ES-I3 (cell line): ENCODE results near the gene M1AP.
A peak's percentile ranks its signal among the peaks of the same experiment; 100 is the strongest.

Source experiments
- H3K36me3 ChIP-seq: 2 replicates; pipeline ENCODE4 v1.6.1; 2013; ENCODE audit warnings: mild to moderate bottlenecking, low read length, control low read depth, moderate library complexity; ENCODE audit not compliant: insufficient read depth
- H3K4me1 ChIP-seq: 2 replicates; pipeline ENCODE4 v1.6.1; 2013; ENCODE audit warnings: mild to moderate bottlenecking, control low read depth, low read length; ENCODE audit not compliant: insufficient read depth
- H3K9ac ChIP-seq: 2 replicates; pipeline ENCODE4 v1.6.1; 2013; ENCODE audit warnings: low read depth, mild to moderate bottlenecking, low read length, moderate library complexity
- H3K9me3 ChIP-seq: 2 replicates; pipeline ENCODE4 v1.6.1; 2013; ENCODE audit warnings: mild to moderate bottlenecking, low read length, moderate library complexity; ENCODE audit not compliant: control insufficient read depth, insufficient read depth

M1AP gene

DNA sequence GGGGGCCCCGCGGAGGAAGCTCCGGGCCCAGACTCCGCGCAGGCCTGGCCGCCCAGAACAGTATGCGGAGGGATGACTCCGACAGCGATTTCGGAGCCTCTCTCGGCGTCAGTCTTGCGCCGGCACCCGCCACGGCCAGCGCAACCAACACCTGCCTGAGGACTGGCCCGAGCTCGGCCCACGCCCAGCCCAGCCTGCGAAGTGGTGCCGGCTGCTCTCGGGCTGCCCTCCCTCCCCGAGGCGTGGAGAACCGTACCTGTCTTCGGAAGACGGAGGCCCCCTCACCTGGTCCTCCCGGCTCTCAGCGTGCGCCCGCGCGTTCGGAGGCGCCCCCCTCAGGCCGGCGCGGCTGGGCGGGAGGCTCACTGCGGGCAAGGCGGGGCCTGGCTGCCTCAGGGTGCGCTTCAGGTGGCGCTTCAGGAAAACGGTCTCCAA is at the start of gene M1AP:
TSS of gene M1AP (minus strand) at position 322 of the 435 bp plus-strand sequence. CDS start 8,055 bp downstream, outside the sequence.
- no peaks in the 10 kb centered on the region for H3K9me3 ChIP-seq
- H3K36me3 ChIP-seq, result no peaks in the 10 kb centered on the region
- no peaks in the 10 kb centered on the region for H3K4me1 ChIP-seq
- peak within 1 kb of the TSS; percentile 55; the same call in 1 of the 2 replicates for H3K9ac ChIP-seq

- no peaks in the 10 kb centered on the region for H3K36me3 ChIP-seq
- H3K4me1 ChIP-seq, result peaks cover 4% of the 10 kb centered on the region
- H3K9me3 ChIP-seq, result no peaks in the 10 kb centered on the region
- H3K9ac ChIP-seq, result no peak overlapping the region
Measured at GRCh38 chr2:74696829-74697228, 48.7 kb upstream of the M1AP start.

GRCh38 chr2:74695663-74696062 is 47.5 kb upstream of the M1AP start:
- Histone ChIP-seq H3K9me3 (no peaks in the 10 kb centered on the region), H3K36me3 (no peaks in the 10 kb centered on the region), H3K4me1 (no peaks in the 10 kb centered on the region), H3K9ac (no peak overlapping the region)

DNA sequence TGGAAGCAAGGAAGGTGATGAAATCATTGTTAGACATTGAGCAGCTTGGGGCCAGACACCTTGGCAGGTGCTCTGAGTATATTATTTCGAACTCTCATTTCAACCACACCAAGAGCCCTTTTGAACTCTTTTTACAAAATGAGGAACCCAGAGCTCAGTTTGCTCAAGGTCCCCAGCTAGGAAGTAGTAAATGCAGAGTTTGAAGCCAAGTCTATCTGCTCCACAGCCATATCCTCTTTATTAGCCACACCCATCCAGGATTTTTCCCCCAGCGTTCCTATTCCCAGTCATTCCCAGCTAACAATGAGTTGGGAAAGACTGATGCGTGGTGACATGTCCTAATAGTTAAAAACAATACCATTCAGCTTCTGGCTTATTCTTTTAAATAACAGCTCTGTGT is 46.2 kb upstream of the M1AP start:
- Histone ChIP-seq H3K9me3 (no peaks in the 10 kb centered on the region), H3K4me1 (no peaks in the 10 kb centered on the region), H3K36me3 (no peaks in the 10 kb centered on the region), H3K9ac (no peak overlapping the region)

- H3K9ac ChIP-seq, result no peak overlapping the region
- H3K9me3 ChIP-seq, result no peaks in the 10 kb centered on the region
- no peaks in the 10 kb centered on the region for H3K36me3 ChIP-seq
- H3K4me1 ChIP-seq, result no peaks in the 10 kb centered on the region
Measured at GRCh38 chr2:74693668-74694067, 45.5 kb upstream of the M1AP start.

DNA sequence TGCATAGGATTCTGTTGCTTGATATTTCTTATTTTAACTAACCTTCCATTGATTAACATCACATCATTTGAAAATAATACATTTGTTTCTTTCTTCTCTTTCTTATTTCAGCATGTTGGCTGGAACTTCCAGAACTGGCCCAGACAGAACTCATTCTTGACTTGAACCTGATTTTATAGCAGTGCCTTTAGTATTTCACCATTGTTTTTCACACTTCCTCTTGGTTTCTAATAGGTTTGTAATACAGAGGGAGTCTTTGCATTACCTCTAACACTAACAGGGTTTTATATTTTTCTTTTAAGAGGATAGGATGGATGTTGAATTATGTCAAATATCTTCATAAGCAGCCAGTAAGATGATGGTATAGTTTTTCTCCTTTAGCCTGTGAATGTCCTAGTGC is 45.1 kb upstream of the M1AP start:
- H3K9me3 ChIP-seq, result no peaks in the 10 kb centered on the region
- H3K36me3 ChIP-seq, result no peaks in the 10 kb centered on the region
- H3K9ac ChIP-seq, result no peak overlapping the region
- H3K4me1 ChIP-seq, result no peaks in the 10 kb centered on the region

DNA sequence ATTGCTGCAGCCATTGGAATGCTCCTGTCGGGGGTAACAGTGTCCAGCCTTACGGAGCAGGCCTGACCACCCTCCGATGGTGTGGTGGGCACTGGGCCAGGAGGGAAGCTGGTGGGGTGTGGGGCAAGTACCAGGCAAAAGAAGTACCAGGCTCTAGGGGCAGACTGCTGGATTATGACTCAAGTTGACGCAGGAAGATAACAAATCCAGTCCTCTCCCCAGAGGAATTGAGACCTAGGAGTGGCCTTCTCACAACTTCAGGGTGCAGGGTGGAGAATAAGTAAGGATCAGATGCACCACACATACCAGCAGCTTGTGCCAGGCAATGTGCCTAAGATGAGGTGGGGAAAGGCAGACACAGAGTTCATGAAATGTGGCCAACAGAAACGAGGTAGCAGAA is 43.8 kb upstream of the M1AP start:
- no peaks in the 10 kb centered on the region for H3K4me1 ChIP-seq
- H3K9ac ChIP-seq, result no peak overlapping the region
- H3K9me3 ChIP-seq, result no peaks in the 10 kb centered on the region

DNA sequence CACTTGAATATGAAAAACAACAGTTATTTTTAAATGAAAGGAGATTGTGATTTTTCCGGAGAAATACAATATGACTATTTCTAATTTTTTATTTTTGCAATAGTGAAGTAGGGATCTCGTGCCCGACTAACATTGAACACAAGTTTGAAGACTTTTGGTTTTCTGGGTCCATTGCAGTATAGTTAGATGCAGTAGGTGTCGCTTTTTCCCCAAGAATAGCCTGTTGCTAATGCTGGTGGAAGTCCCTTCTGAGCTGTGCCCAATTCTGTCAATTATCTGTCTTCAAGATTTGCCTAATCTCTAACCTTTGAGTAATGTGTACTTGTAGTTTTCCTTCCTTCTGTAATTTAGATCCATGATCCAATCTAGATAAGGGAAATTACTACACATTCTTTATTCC is 42.4 kb upstream of the M1AP start:
- Histone ChIP-seq H3K36me3 (no peaks in the 10 kb centered on the region), H3K9ac (no peak overlapping the region), H3K9me3 (no peaks in the 10 kb centered on the region), H3K4me1 (no peaks in the 10 kb centered on the region)

More for the DNA sequence above, 43.8 kb upstream of the M1AP start:
- H3K36me3 ChIP-seq, result no peaks in the 10 kb centered on the region

- Histone ChIP-seq H3K4me1 (no peaks in the 10 kb centered on the region), H3K36me3 (no peaks in the 10 kb centered on the region), H3K9me3 (no peaks in the 10 kb centered on the region), H3K9ac (no peak overlapping the region)
Measured at GRCh38 chr2:74689671-74690070, 41.5 kb upstream of the M1AP start.

- H3K36me3 ChIP-seq, result no peaks in the 10 kb centered on the region
Measured at GRCh38 chr2:74688881-74689280, 40.8 kb upstream of the M1AP start.

GRCh38 chr2:74685408-74685807 is 37.3 kb upstream of the M1AP start:
- Histone ChIP-seq H3K36me3 (no peaks in the 10 kb centered on the region), H3K4me1 (no peaks in the 10 kb centered on the region), H3K9me3 (no peaks in the 10 kb centered on the region), H3K9ac (no peak overlapping the region)

More at GRCh38 chr2:74688881-74689280, 40.8 kb upstream of the M1AP start:
- Histone ChIP-seq H3K4me1 (no peaks in the 10 kb centered on the region), H3K9me3 (no peaks in the 10 kb centered on the region), H3K9ac (no peak overlapping the region)

DNA sequence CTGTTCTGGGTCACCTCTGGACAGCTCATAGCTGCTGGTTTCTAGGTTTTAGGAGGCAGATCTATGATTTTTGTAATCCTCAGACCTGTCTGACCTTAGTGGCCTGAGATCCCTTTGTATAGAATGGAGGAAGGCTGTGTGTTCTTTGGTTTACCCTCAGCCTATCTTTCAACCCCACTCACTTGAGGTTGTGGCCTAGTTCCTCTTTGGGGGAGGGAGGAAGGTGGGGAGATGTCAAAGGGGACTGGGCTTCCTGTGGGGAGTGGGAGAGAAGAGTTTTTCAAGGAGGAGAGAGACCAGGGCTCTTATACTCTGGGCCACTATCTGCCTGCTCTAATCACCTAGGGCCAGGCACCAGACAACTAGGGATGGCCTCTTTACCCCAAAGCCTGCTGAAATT is 34.4 kb upstream of the M1AP start:
- Histone ChIP-seq H3K9ac (no peak overlapping the region), H3K9me3 (no peaks in the 10 kb centered on the region), H3K36me3 (no peaks in the 10 kb centered on the region), H3K4me1 (no peaks in the 10 kb centered on the region)

GRCh38 chr2:74679615-74680014 is 31.5 kb upstream of the M1AP start:
- H3K4me1 ChIP-seq, result no peaks in the 10 kb centered on the region
- H3K9ac ChIP-seq, result no peak overlapping the region
- no peaks in the 10 kb centered on the region for H3K9me3 ChIP-seq
- H3K36me3 ChIP-seq, result no peaks in the 10 kb centered on the region

GRCh38 chr2:74676331-74676730 is 28.2 kb upstream of the M1AP start:
- no peaks in the 10 kb centered on the region for H3K36me3 ChIP-seq
- no peak overlapping the region for H3K9ac ChIP-seq
- no peaks in the 10 kb centered on the region for H3K4me1 ChIP-seq
- H3K9me3 ChIP-seq, result no peaks in the 10 kb centered on the region

- H3K36me3 ChIP-seq, result no peaks in the 10 kb centered on the region
- no peaks in the 10 kb centered on the region for H3K9me3 ChIP-seq
- no peaks in the 10 kb centered on the region for H3K4me1 ChIP-seq
- no peak overlapping the region for H3K9ac ChIP-seq
Measured at GRCh38 chr2:74675090-74675489, 27.0 kb upstream of the M1AP start.
